Astrocyte (in vitro differentiated cells and primary cell): ENCODE data around the gene SORL1. TPM values are rescaled to one million over a fixed set of nuclear protein-coding genes. Genes with fewer than 3 reads are reported as not detected.

ENCODE experiments used
- DNase-seq: peaks from one replicate; pipeline ENCODE4 v3.0.0-alpha.2; 2010; ENCODE audit warnings: low read depth
- FAIRE-seq: peaks from 2 replicates; lab custom pipeline; 2011; peaks lifted over from hg19 to GRCh38; lab: Jason Lieb, UNC
- H2AFZ ChIP-seq: 2 replicates; pipeline ENCODE4 v1.6.0; 2012; ENCODE audit warnings: low read depth, low read length, inconsistent platforms
- H3K27ac ChIP-seq: 2 replicates; pipeline ENCODE4 v1.5.1; 2011; ENCODE audit warnings: low read depth, low read length, inconsistent platforms
- H3K27me3 ChIP-seq: 2 replicates; pipeline ENCODE4 v1.6.0; 2011; ENCODE audit warnings: low read length, inconsistent platforms; ENCODE audit not compliant: insufficient read depth
- H3K36me3 ChIP-seq: 2 replicates; pipeline ENCODE4 v1.5.1; 2011; ENCODE audit warnings: low read length, inconsistent platforms; ENCODE audit not compliant: insufficient read depth
- H3K4me1 ChIP-seq: 2 replicates; pipeline ENCODE4 v1.5.1; 2011; ENCODE audit warnings: low read length, inconsistent platforms; ENCODE audit not compliant: insufficient read depth
- H3K4me2 ChIP-seq: 2 replicates; pipeline ENCODE4 v1.6.0; 2012; ENCODE audit warnings: low read length, inconsistent platforms
- H3K4me3 ChIP-seq: 2 replicates; pipeline ENCODE4 v1.5.1; 2011; ENCODE audit warnings: low read depth, mild to moderate bottlenecking, low read length, inconsistent platforms; ENCODE audit not compliant: insufficient read depth
- H3K79me2 ChIP-seq: 2 replicates; pipeline ENCODE4 v1.6.0; 2012; ENCODE audit warnings: mild to moderate bottlenecking, low read length, inconsistent platforms; ENCODE audit not compliant: insufficient read depth
- H3K9ac ChIP-seq: 2 replicates; pipeline ENCODE4 v1.6.0; 2012; ENCODE audit warnings: mild to moderate bottlenecking, low read length, inconsistent platforms
- H3K9me3 ChIP-seq: 2 replicates; pipeline ENCODE4 v1.5.1; 2012; ENCODE audit warnings: low read depth, mild to moderate bottlenecking, low read length, inconsistent platforms; ENCODE audit not compliant: insufficient read depth
- H4K20me1 ChIP-seq: 2 replicates; pipeline ENCODE4 v1.6.0; 2012; ENCODE audit warnings: low read length, inconsistent platforms; ENCODE audit not compliant: insufficient read depth
- H3K27ac Mint-ChIP-seq: one replicate; pipeline ENCODE4 v1.8.0; 2021; ENCODE audit warnings: mild to moderate bottlenecking, mixed read lengths; ENCODE audit not compliant: unreplicated experiment
- H3K27me3 Mint-ChIP-seq: one replicate; pipeline ENCODE4 v1.8.0; 2021; ENCODE audit warnings: low read depth, mixed read lengths; ENCODE audit not compliant: unreplicated experiment
- H3K36me3 Mint-ChIP-seq: one replicate; pipeline ENCODE4 v1.8.0; 2021; ENCODE audit warnings: low read depth, mixed read lengths; ENCODE audit not compliant: unreplicated experiment
- H3K4me1 Mint-ChIP-seq: one replicate; pipeline ENCODE4 v1.8.0; 2021; ENCODE audit warnings: low read depth, mixed read lengths; ENCODE audit not compliant: unreplicated experiment
- H3K4me3 Mint-ChIP-seq: one replicate; pipeline ENCODE4 v1.8.0; 2021; ENCODE audit warnings: mild to moderate bottlenecking, moderate library complexity, mixed read lengths; ENCODE audit not compliant: unreplicated experiment
- H3K9me3 Mint-ChIP-seq: one replicate; pipeline ENCODE4 v1.8.0; 2021; ENCODE audit warnings: mild to moderate bottlenecking, mixed read lengths; ENCODE audit not compliant: unreplicated experiment
- CTCF ChIP-seq: IDR thresholded peaks from 2 replicates; pipeline ENCODE4 v1.5.1; 2011; ENCODE audit warnings: low read depth, mild to moderate bottlenecking, inconsistent platforms, low read length, moderate library complexity; ENCODE audit not compliant: insufficient read depth
- EZH2 ChIP-seq: IDR thresholded peaks from 2 replicates; pipeline ENCODE4 v1.6.1; 2012; ENCODE audit warnings: mild to moderate bottlenecking, low read length, inconsistent platforms; ENCODE audit not compliant: insufficient read depth
- total RNA-seq: library from RNA; stranded (reverse); gene quantifications from 2 replicates; pipeline ENCODE4 v1.2.1, GENCODE V29; 2021

Gene SORL1
- total RNA-seq, 1 donor from 2014 or later = 4.1 TPM

DNA sequence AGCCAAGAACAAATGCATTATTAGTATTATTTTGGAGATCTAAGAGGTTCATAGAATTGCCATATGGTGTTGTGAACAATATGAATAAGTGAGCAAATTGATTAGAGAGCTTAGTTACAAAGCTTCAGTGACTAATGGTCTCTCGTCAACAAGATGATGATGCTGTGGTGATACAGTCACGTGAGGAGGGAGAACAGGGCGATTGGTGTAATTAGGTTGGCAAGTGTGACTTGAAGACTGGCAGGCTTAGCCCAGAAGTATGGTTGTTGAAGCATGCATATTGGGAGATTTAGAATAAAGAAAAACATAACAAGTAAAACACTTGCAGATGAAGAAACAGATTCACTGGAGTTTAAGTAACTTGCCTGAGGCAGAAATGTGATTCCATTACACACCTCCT, 101.3 kb downstream of the SORL1 start:
- no peak overlapping the region for H3K4me3 ChIP-seq
- no peaks in the 10 kb centered on the region for H3K27me3 Mint-ChIP-seq
- DNase-seq = no peak
- no peaks in the 10 kb centered on the region for H3K9me3 Mint-ChIP-seq
- H3K27me3 ChIP-seq = no peaks in the 10 kb centered on the region
- H3K4me2 ChIP-seq = no peak overlapping the region
- no peak overlapping the region for H3K27ac ChIP-seq
- no peaks in the 10 kb centered on the region for H3K4me1 ChIP-seq
- H3K4me3 Mint-ChIP-seq = no peak overlapping the region
- H3K36me3 Mint-ChIP-seq = no peaks in the 10 kb centered on the region
- H2AFZ ChIP-seq = no peak overlapping the region
- no peak for TF ChIP-seq EZH2
- no peak for TF ChIP-seq CTCF
- H3K36me3 ChIP-seq = no peaks in the 10 kb centered on the region
- H3K4me1 Mint-ChIP-seq = peaks cover 21% of the 10 kb centered on the region
- no peaks in the 10 kb centered on the region for H4K20me1 ChIP-seq
- no peak for FAIRE-seq
- no peak overlapping the region for H3K27ac Mint-ChIP-seq
- no peaks in the 10 kb centered on the region for H3K79me2 ChIP-seq
- H3K9ac ChIP-seq = no peak overlapping the region
- no peaks in the 10 kb centered on the region for H3K9me3 ChIP-seq

- H4K20me1 ChIP-seq = no peaks in the 10 kb centered on the region
- no peak overlapping the region for H2AFZ ChIP-seq
- no peak for TF ChIP-seq EZH2
- TF ChIP-seq CTCF = no peak
- H3K27me3 Mint-ChIP-seq = no peaks in the 10 kb centered on the region
- no peaks in the 10 kb centered on the region for H3K36me3 Mint-ChIP-seq
- H3K27me3 ChIP-seq = no peaks in the 10 kb centered on the region
- H3K27ac Mint-ChIP-seq = no peak overlapping the region
- DNase-seq (peak; percentile 55), FAIRE-seq (no peak)
- no peak overlapping the region for H3K4me3 ChIP-seq
- no peak overlapping the region for H3K9ac ChIP-seq
- H3K4me2 ChIP-seq = no peak overlapping the region
- H3K4me1 Mint-ChIP-seq = peaks cover 21% of the 10 kb centered on the region
- no peaks in the 10 kb centered on the region for H3K4me1 ChIP-seq
- no peaks in the 10 kb centered on the region for H3K9me3 Mint-ChIP-seq
- H3K36me3 ChIP-seq = no peaks in the 10 kb centered on the region
- no peak overlapping the region for H3K4me3 Mint-ChIP-seq
- no peaks in the 10 kb centered on the region for H3K9me3 ChIP-seq
- H3K27ac ChIP-seq = no peak overlapping the region
- no peaks in the 10 kb centered on the region for H3K79me2 ChIP-seq
Measured at GRCh38 chr11:121553806-121554205, 101.7 kb downstream of the SORL1 start.

- no peak for FAIRE-seq
- no peak overlapping the region for H2AFZ ChIP-seq
- H3K4me3 Mint-ChIP-seq = no peak overlapping the region
Measured at GRCh38 chr11:121554552-121554951, 102.4 kb downstream of the SORL1 start.

More at GRCh38 chr11:121554552-121554951, 102.4 kb downstream of the SORL1 start:
- Mint-ChIP-seq H3K27me3 (no peaks in the 10 kb centered on the region), H3K4me1 (peaks cover 21% of the 10 kb centered on the region), H3K9me3 (no peaks in the 10 kb centered on the region), H3K27ac (no peak overlapping the region), H3K36me3 (no peaks in the 10 kb centered on the region)
- TF ChIP-seq EZH2 = no peak
- TF ChIP-seq CTCF = no peak
- H3K9me3 ChIP-seq = no peaks in the 10 kb centered on the region
- no peaks in the 10 kb centered on the region for H3K79me2 ChIP-seq
- H3K36me3 ChIP-seq = no peaks in the 10 kb centered on the region
- DNase-seq = no peak
- no peak overlapping the region for H3K9ac ChIP-seq
- no peak overlapping the region for H3K4me2 ChIP-seq
- no peaks in the 10 kb centered on the region for H3K4me1 ChIP-seq
- H3K4me3 ChIP-seq = no peak overlapping the region
- no peak overlapping the region for H3K27ac ChIP-seq
- H4K20me1 ChIP-seq = no peaks in the 10 kb centered on the region
- H3K27me3 ChIP-seq = peaks cover 3% of the 10 kb centered on the region
